ENCODE results near the gene TSKU. TPM values are rescaled to one million over a fixed set of nuclear protein-coding genes. Genes with fewer than 3 reads are reported as not detected.
"Not testable (repeated sequence)": the region's sequence is repeated elsewhere in the genome, so short reads cannot be mapped to it uniquely, and the experiment has no call there.

The TSKU gene
- total RNA-seq, 1 experiment from 2014 or later, result 40.6 TPM

DNA sequence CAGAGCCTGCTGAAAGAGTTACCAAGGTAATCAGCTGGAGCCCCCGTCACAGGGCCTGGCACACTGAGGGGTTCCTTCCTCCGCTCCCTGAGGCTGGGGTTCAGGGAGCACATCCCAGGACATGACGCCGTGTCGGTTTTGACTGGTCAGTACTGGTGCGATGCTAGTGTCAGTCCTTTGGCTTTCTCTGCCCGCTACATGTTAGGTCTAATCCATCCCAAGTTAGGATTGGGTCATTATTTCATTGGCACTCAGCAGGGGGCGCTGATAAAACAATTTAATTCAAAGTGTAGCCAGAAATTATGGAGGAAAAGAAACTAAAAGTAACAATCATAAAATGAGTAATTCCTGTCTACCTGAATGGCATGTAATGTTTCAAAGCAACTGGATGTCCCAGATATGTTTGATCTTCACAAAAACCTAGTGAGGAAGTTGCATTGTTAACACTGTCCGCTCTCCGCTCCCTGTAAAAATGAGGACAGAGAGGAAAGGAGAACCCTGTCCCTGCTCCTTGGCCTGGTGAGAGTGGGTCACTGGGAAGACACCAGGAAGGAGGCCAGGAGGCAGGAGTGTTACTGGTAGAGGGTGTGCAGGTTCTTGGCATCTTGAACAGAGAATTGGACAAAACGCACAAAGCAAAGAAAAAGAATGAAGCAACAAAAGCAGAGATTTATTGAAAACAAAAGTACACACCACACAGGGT, 27.1 kb downstream of the TSKU start:
- H3K4me3 ChIP-seq (ENCODE audit: low read depth, low read length), result no peak overlapping the region
- intact Hi-C loops (cut with micrococcal nuclease; ENCODE audit: unreplicated experiment), result loop anchor here (1.0 kb wide), 1 partner anchor 109 kb away; no protein-coding TSS in a partner anchor
- BruUV-seq (replicated peaks), result no TSS peak
- no peaks in the 10 kb centered on the region for H3K4me1 Mint-ChIP-seq (ENCODE audit: low read depth, unreplicated experiment)
- no peaks in the 10 kb centered on the region for H3K36me3 ChIP-seq (ENCODE audit: control insufficient read depth, insufficient read depth, low read length)
- no peak overlapping the region for H3K27ac Mint-ChIP-seq (ENCODE audit: unreplicated experiment)
- peaks cover 14% of the 10 kb centered on the region for H3K9me3 Mint-ChIP-seq (ENCODE audit: unreplicated experiment)
- no peaks in the 10 kb centered on the region for H3K27me3 Mint-ChIP-seq (ENCODE audit: insufficient read depth, unreplicated experiment)
- TF ChIP-seq, protein P1, sequence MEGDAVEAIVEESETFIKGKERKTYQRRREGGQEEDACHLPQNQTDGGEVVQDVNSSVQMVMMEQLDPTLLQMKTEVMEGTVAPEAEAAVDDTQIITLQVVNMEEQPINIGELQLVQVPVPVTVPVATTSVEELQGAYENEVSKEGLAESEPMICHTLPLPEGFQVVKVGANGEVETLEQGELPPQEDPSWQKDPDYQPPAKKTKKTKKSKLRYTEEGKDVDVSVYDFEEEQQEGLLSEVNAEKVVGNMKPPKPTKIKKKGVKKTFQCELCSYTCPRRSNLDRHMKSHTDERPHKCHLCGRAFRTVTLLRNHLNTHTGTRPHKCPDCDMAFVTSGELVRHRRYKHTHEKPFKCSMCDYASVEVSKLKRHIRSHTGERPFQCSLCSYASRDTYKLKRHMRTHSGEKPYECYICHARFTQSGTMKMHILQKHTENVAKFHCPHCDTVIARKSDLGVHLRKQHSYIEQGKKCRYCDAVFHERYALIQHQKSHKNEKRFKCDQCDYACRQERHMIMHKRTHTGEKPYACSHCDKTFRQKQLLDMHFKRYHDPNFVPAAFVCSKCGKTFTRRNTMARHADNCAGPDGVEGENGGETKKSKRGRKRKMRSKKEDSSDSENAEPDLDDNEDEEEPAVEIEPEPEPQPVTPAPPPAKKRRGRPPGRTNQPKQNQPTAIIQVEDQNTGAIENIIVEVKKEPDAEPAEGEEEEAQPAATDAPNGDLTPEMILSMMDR (IDR thresholded peaks at IDR 0.05; ENCODE audit: insufficient read depth in 1 of 2, low read depth in 1 of 2, low read length in 1 of 2, severe bottlenecking in 1 of 2, unreplicated experiment in 1 of 2), result peak; percentile 54 to 72
- POLR2A ChIA-PET, result no interaction called here
- H3K9me3 ChIP-seq, result peaks cover 20% of the 10 kb centered on the region
- CTCF ChIA-PET, result interaction anchor here (1.1 to 3.7 kb wide), 2 partner anchors 107 to 109 kb away, joined by 3 to 29 read pairs; no protein-coding TSS in a partner anchor
- DNase-seq, result peak; percentile 33 to 57
- peaks cover 5% of the 10 kb centered on the region; the same call in 1 of the 2 replicates for H3K4me1 ChIP-seq
- H3K36me3 Mint-ChIP-seq (ENCODE audit: insufficient read depth, unreplicated experiment), result no peaks in the 10 kb centered on the region
- H3K4me3 Mint-ChIP-seq (ENCODE audit: unreplicated experiment), result no peak overlapping the region
- H3K27me3 ChIP-seq (replicated peaks; ENCODE audit: control insufficient read depth, insufficient read depth, low read length), result no peaks in the 10 kb centered on the region

DNA sequence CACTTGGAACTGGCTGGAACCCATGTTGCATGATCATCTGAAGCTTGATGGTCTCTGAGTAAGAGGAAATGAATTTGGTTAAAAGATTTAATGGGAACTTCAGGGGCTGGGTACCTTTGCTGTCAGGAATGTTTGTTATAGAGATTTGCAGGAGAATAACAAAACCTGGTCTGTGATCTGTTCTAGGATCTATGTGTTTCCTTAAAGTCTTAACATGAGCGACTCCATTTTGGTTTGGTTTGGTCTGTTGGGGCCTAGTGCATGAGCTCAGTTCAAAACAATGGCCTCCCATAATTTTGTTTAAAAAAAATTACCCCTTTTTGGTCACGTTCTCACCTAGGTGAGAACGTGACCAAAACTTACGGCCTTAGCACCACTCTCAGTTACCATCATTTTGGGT, 28.1 kb downstream of the TSKU start:
- intact Hi-C loops (cut with micrococcal nuclease; ENCODE audit: unreplicated experiment), result no loop called here
- no peak for DNase-seq
- Histone ChIP-seq H3K9me3 (peaks cover 29% of the 10 kb centered on the region), H3K36me3 (ENCODE audit: control insufficient read depth, insufficient read depth, low read length) (no peaks in the 10 kb centered on the region), H3K4me3 (ENCODE audit: low read depth, low read length) (no peak overlapping the region), H3K27me3 (replicated peaks; ENCODE audit: control insufficient read depth, insufficient read depth, low read length) (no peaks in the 10 kb centered on the region), H3K4me1 (peaks cover 5% of the 10 kb centered on the region; the same call in 1 of the 2 replicates)
- ChIA-PET CTCF (no interaction called here), POLR2A (no interaction called here)
- Mint-ChIP-seq H3K4me1 (ENCODE audit: low read depth, unreplicated experiment) (no peaks in the 10 kb centered on the region), H3K27me3 (ENCODE audit: insufficient read depth, unreplicated experiment) (no peaks in the 10 kb centered on the region), H3K9me3 (ENCODE audit: unreplicated experiment) (peaks cover 24% of the 10 kb centered on the region), H3K4me3 (ENCODE audit: unreplicated experiment) (no peak overlapping the region), H3K27ac (ENCODE audit: unreplicated experiment) (no peak overlapping the region), H3K36me3 (ENCODE audit: insufficient read depth, unreplicated experiment) (no peaks in the 10 kb centered on the region)
- TF ChIP-seq, protein P1 (IDR thresholded peaks at IDR 0.05; ENCODE audit: insufficient read depth in 1 of 2, low read depth in 1 of 2, low read length in 1 of 2, severe bottlenecking in 1 of 2, unreplicated experiment in 1 of 2), result no peak
- no TSS peak for BruUV-seq (replicated peaks)

DNA sequence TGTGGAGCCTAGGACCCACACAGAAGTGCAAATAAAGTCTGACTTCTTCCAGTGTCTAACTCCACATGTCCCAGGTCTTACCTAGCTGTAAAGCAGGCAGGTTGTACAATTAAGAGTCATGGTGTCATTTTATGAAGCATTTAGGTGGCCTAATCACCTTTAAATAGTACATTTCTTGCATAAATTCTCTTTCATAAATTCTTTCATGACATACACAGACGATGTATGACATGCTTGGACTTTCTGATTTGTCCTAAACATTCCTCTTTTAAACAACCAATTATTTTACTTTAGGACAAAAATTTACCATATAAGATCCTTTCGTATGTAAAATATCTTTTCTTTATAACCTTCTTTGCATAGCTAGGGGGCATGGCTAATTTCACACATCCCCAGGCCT, 31.3 kb downstream of the TSKU start:
- ChIA-PET POLR2A (no interaction called here), CTCF (no interaction called here)
- Histone ChIP-seq H3K4me3 (ENCODE audit: low read depth, low read length) (no peak overlapping the region), H3K27me3 (replicated peaks; ENCODE audit: control insufficient read depth, insufficient read depth, low read length) (no peaks in the 10 kb centered on the region), H3K4me1 (no peaks in the 10 kb centered on the region), H3K9me3 (peaks cover 33% of the 10 kb centered on the region), H3K36me3 (ENCODE audit: control insufficient read depth, insufficient read depth, low read length) (no peaks in the 10 kb centered on the region)
- Mint-ChIP-seq H3K27me3 (ENCODE audit: insufficient read depth, unreplicated experiment) (no peaks in the 10 kb centered on the region), H3K4me1 (ENCODE audit: low read depth, unreplicated experiment) (no peaks in the 10 kb centered on the region), H3K27ac (ENCODE audit: unreplicated experiment) (no peak overlapping the region), H3K36me3 (ENCODE audit: insufficient read depth, unreplicated experiment) (no peaks in the 10 kb centered on the region), H3K9me3 (ENCODE audit: unreplicated experiment) (peaks cover 47% of the 10 kb centered on the region), H3K4me3 (ENCODE audit: unreplicated experiment) (no peak overlapping the region)
- DNase-seq, result no peak
- BruUV-seq (replicated peaks), result no TSS peak
- intact Hi-C loops (cut with micrococcal nuclease; ENCODE audit: unreplicated experiment), result no loop called here
- TF ChIP-seq, protein P1 (IDR thresholded peaks at IDR 0.05; ENCODE audit: insufficient read depth in 1 of 2, low read depth in 1 of 2, low read length in 1 of 2, severe bottlenecking in 1 of 2, unreplicated experiment in 1 of 2), result no peak

DNA sequence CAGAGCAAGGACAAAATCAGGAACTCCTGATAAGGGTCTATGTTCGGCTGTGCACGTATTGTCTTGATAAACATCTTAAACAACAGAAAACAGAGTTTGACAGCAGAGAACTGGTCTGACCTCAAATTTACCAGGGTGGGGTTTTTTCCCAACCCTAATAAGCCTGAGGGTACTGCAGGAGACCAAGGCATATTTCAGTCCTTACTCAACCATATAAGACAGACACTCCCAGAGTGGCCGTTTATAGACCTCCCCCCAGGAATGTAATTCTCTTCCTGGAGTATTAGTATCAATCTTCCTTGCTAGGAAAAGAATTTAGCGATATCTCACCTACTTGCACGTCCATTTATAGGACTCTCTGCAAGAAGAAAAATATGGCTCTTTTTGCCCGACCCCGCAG, 32.5 kb downstream of the TSKU start:
- H3K36me3 ChIP-seq (ENCODE audit: control insufficient read depth, insufficient read depth, low read length); CTCF ChIA-PET; H3K4me1 Mint-ChIP-seq (ENCODE audit: low read depth, unreplicated experiment); BruUV-seq (replicated peaks); H3K4me3 ChIP-seq (ENCODE audit: low read depth, low read length); POLR2A ChIA-PET; H3K27ac Mint-ChIP-seq (ENCODE audit: unreplicated experiment); H3K27me3 ChIP-seq (replicated peaks; ENCODE audit: control insufficient read depth, insufficient read depth, low read length); H3K4me3 Mint-ChIP-seq (ENCODE audit: unreplicated experiment); H3K27me3 Mint-ChIP-seq (ENCODE audit: insufficient read depth, unreplicated experiment); intact Hi-C loops (cut with micrococcal nuclease; ENCODE audit: unreplicated experiment); H3K4me1 ChIP-seq; H3K36me3 Mint-ChIP-seq (ENCODE audit: insufficient read depth, unreplicated experiment): not testable (repeated sequence)
- peak; percentile 44 to 53 for DNase-seq
- peaks cover 33% of the 10 kb centered on the region for H3K9me3 ChIP-seq
- H3K9me3 Mint-ChIP-seq (ENCODE audit: unreplicated experiment), result peaks cover 53% of the 10 kb centered on the region

Measured in Caco-2 (cell line).